ENCODE data around the gene ATP23. TPM values are rescaled to one million over a fixed set of nuclear protein-coding genes. Genes with fewer than 3 reads are reported as not detected.

The ATP23 gene
- total RNA-seq, 1 donor from 2014 or later, result 6.2 TPM

GRCh38 chr12:57927086-57927485, 14.3 kb upstream of the ATP23 start:
- Histone ChIP-seq H3K27ac (no peak overlapping the region), H3K9me3 (no peaks in the 10 kb centered on the region), H3K4me3 (no peak overlapping the region), H3K27me3 (no peaks in the 10 kb centered on the region), H3K4me1 (no peaks in the 10 kb centered on the region), H3K36me3 (no peaks in the 10 kb centered on the region)
- intact Hi-C loops (cut with DNase I), result no loop called here
- ATAC-seq (no peak), DNase-seq (no peak)
- no peak for TF ChIP-seq CTCF (IDR thresholded peaks at IDR 0.05)

- H3K4me3 ChIP-seq, result no peak overlapping the region
- no peak for DNase-seq
- intact Hi-C loops (cut with DNase I), result no loop called here
- no peaks in the 10 kb centered on the region for H3K9me3 ChIP-seq
- TF ChIP-seq CTCF (IDR thresholded peaks at IDR 0.05), result no peak
- no peaks in the 10 kb centered on the region for H3K4me1 ChIP-seq
- no peak for ATAC-seq
- no peak overlapping the region for H3K27ac ChIP-seq
- no peaks in the 10 kb centered on the region for H3K36me3 ChIP-seq
- no peaks in the 10 kb centered on the region for H3K27me3 ChIP-seq
These were observed 12.1 kb upstream of the ATP23 start for GRCh38 chr12:57929092-57929830.

GRCh38 chr12:57934819-57935218, 6.5 kb upstream of the ATP23 start:
- Histone ChIP-seq H3K27me3 (no peaks in the 10 kb centered on the region), H3K36me3 (no peaks in the 10 kb centered on the region), H3K9me3 (no peaks in the 10 kb centered on the region), H3K4me1 (peaks cover 12% of the 10 kb centered on the region), H3K27ac (no peak overlapping the region), H3K4me3 (no peak overlapping the region)
- intact Hi-C loops (cut with DNase I), result no loop called here
- DNase-seq (no peak), ATAC-seq (no peak)
- no peak for TF ChIP-seq CTCF (IDR thresholded peaks at IDR 0.05)

GRCh38 chr12:57935331-57935730, 6.0 kb upstream of the ATP23 start:
- ATAC-seq (no peak), DNase-seq (no peak)
- Histone ChIP-seq H3K27me3 (no peaks in the 10 kb centered on the region), H3K4me3 (peak overlapping the region; percentile 60), H3K9me3 (no peaks in the 10 kb centered on the region), H3K27ac (peak overlapping the region; percentile 89), H3K4me1 (peaks cover 12% of the 10 kb centered on the region), H3K36me3 (no peaks in the 10 kb centered on the region)
- intact Hi-C loops (cut with DNase I), result no loop called here
- TF ChIP-seq CTCF (IDR thresholded peaks at IDR 0.05), result no peak

GRCh38 chr12:57935839-57936512, 5.4 kb upstream of the ATP23 start:
- Histone ChIP-seq H3K4me1 (peaks cover 16% of the 10 kb centered on the region), H3K4me3 (peak overlapping the region; percentile 60), H3K36me3 (no peaks in the 10 kb centered on the region), H3K27me3 (no peaks in the 10 kb centered on the region), H3K9me3 (no peaks in the 10 kb centered on the region), H3K27ac (peak overlapping the region; percentile 89)
- no peak for TF ChIP-seq CTCF (IDR thresholded peaks at IDR 0.05)
- DNase-seq, result peak; percentile 93
- ATAC-seq, result peak; percentile 99
- intact Hi-C loops (cut with DNase I), result no loop called here

Data from upper lobe of right lung (tissue), 1 donor.